A549 (cell line): ENCODE data around the gene HDDC3. TPM values are rescaled to one million over a fixed set of nuclear protein-coding genes. Genes with fewer than 3 reads are reported as not detected.

Source experiments
- ATAC-seq, 2 experiments: fragments of 200-7000 bp in 1 of 2; fragments of >200 bp in 1 of 2; cut with Nextera tagmentation in 1 of 2; cut with Tn5 transposase in 1 of 2; 3 replicates each; pipeline versions ENCODE4 v1.8.0 to v1.9.1; 2018 to 2020; ENCODE audit warnings: mild to moderate bottlenecking in 1 of 2, moderate library complexity in 1 of 2
- CTCF ChIA-PET: fragments of 300-600 bp; sonication (Branson Sonifier 250); formaldehyde crosslinking; extraction: SDS; loops from one replicate; lab custom pipeline; 2021; ENCODE audit warnings: antibody characterized with exemption, inconsistent platforms; lab: Yijun Ruan, JAX
- POLR2A ChIA-PET: fragments of 350-600 bp; formaldehyde crosslinking; extraction: SDS; loops from one replicate; lab custom pipeline; 2021; ENCODE audit warnings: antibody characterized with exemption, inconsistent platforms; lab: Yijun Ruan, JAX
- DNase-seq, 2 experiments: peaks; one replicate each; pipeline versions ENCODE4 v3.0.0 to v3.0.0-alpha.2; 2011 to 2016; ENCODE audit warnings: low read depth in 1 of 2, low spot score in 1 of 2
- FAIRE-seq: peaks from 2 replicates; lab custom pipeline; 2011; peaks lifted over from hg19 to GRCh38; lab: Jason Lieb, UNC
- H3K27ac ChIP-seq, 2 experiments: fragments of >200 bp; sonication (Bioruptor Twin); formaldehyde crosslinking; 3 replicates each; pipeline ENCODE4 v1.5.1; 2016 to 2017
- H3K4me1 ChIP-seq: fragments of >200 bp; sonication (Bioruptor Twin); formaldehyde crosslinking; 3 replicates; pipeline ENCODE4 v1.6.1; 2016
- H3K4me2 ChIP-seq: fragments of >200 bp; sonication (Bioruptor Twin); formaldehyde crosslinking; 3 replicates; pipeline ENCODE4 v1.6.1; 2016
- H3K4me3 ChIP-seq: fragments of >200 bp; sonication (Bioruptor Twin); formaldehyde crosslinking; 3 replicates; pipeline ENCODE4 v1.5.1; 2016
- H3K9me3 ChIP-seq: fragments of >200 bp; sonication (Bioruptor Twin); formaldehyde crosslinking; 3 replicates; pipeline ENCODE4 v1.6.1; 2016
- ATOH8 ChIP-seq: fragments of 250-450 bp; sonication (Bioruptor Pico); IDR thresholded peaks from 2 replicates; pipeline ENCODE4 v1.5.0; 2020; ENCODE audit warnings: low read depth, mild to moderate bottlenecking, moderate library complexity
- BCL3 ChIP-seq: fragments of >200 bp; sonication (Bioruptor Twin); formaldehyde crosslinking; IDR thresholded peaks from 3 replicates; pipeline ENCODE4 v1.6.1; 2016
- CBX2 ChIP-seq: fragments of 200-600 bp; sonication (generic); IDR thresholded peaks from 2 replicates; pipeline ENCODE4 v1.6.1; 2016; ENCODE audit warnings: low read depth, mild to moderate bottlenecking, borderline replicate concordance
- CHD2 ChIP-seq: fragments of 150-350 bp; IDR thresholded peaks from 2 replicates; pipeline ENCODE4 v1.6.1; 2014; ENCODE audit warnings: low read length; ENCODE audit not compliant: partially characterized antibody
- CHD4 ChIP-seq: fragments of 200-600 bp; sonication (generic); IDR thresholded peaks from 2 replicates; pipeline ENCODE4 v1.6.1; 2016; ENCODE audit warnings: antibody characterized with exemption, mild to moderate bottlenecking, borderline replicate concordance
- CTCF ChIP-seq: fragments of >200 bp; sonication (Bioruptor Twin); formaldehyde crosslinking; IDR thresholded peaks from 3 replicates; pipeline ENCODE4 v1.5.1; 2016
- EHF ChIP-seq: fragments of 250-450 bp; sonication (Bioruptor Pico); IDR thresholded peaks from 2 replicates; pipeline ENCODE4 v1.5.0; 2020; ENCODE audit warnings: mild to moderate bottlenecking
- ESRRA ChIP-seq: fragments of 150-350 bp; IDR thresholded peaks from 2 replicates; pipeline ENCODE4 v1.6.1; 2014; ENCODE audit warnings: mild to moderate bottlenecking, low read length, borderline replicate concordance
- FOSL2 ChIP-seq, 2 experiments: fragments of 450-650 bp in 1 of 2; fragments of >200 bp in 1 of 2; sonication (Bioruptor Twin) in 1 of 2; formaldehyde crosslinking; IDR thresholded peaks; 2 replicates each; pipeline versions ENCODE4 v1.5.0 to v1.6.1; 2016 to 2020; ENCODE audit warnings: mild to moderate bottlenecking in 1 of 2, moderate library complexity in 1 of 2
- GATA3 ChIP-seq: IDR thresholded peaks from 2 replicates; pipeline ENCODE4 v1.6.1; 2012; ENCODE audit warnings: borderline replicate concordance
- HDAC2 ChIP-seq: fragments of 200-600 bp; sonication (generic); IDR thresholded peaks from 2 replicates; pipeline ENCODE4 v1.6.1; 2016
- HES2 ChIP-seq: fragments of >200 bp; sonication (Bioruptor Twin); formaldehyde crosslinking; IDR thresholded peaks from 2 replicates; pipeline ENCODE4 v1.6.1; 2016
- HOXB13 ChIP-seq: fragments of 250-450 bp; sonication (Bioruptor Pico); IDR thresholded peaks from 2 replicates; pipeline ENCODE4 v1.5.0; 2020; ENCODE audit warnings: low read depth, mild to moderate bottlenecking, moderate library complexity
- KDM5A ChIP-seq: fragments of 200-600 bp; sonication (generic); IDR thresholded peaks from 2 replicates; pipeline ENCODE4 v1.6.1; 2016; ENCODE audit warnings: antibody characterized with exemption, mild to moderate bottlenecking
- MAFK ChIP-seq: fragments of 450-650 bp; IDR thresholded peaks from 2 replicates; pipeline ENCODE4 v1.6.1; 2014; ENCODE audit not compliant: partially characterized antibody
- MAZ ChIP-seq: fragments of 150-350 bp; IDR thresholded peaks from 2 replicates; pipeline ENCODE4 v1.6.1; 2014; ENCODE audit warnings: antibody characterized with exemption, low read depth, low read length, borderline replicate concordance
- MYC ChIP-seq: IDR thresholded peaks from 2 replicates; pipeline ENCODE4 v1.6.1; 2012; ENCODE audit warnings: mild to moderate bottlenecking, inconsistent platforms, low read length, improper control_type of control experiment, borderline replicate concordance
- NPAS2 ChIP-seq: fragments of 250-450 bp; sonication (Bioruptor Pico); IDR thresholded peaks from 2 replicates; pipeline ENCODE4 v1.8.0; 2022; ENCODE audit warnings: mild to moderate bottlenecking, moderate library complexity, borderline replicate concordance
- PBX3 ChIP-seq: IDR thresholded peaks from 2 replicates; pipeline ENCODE4 v1.6.1; 2012
- PHF8 ChIP-seq: fragments of 200-600 bp; sonication (generic); IDR thresholded peaks from 2 replicates; pipeline ENCODE4 v1.6.1; 2016; ENCODE audit warnings: low read depth, mild to moderate bottlenecking, antibody characterized with exemption, moderate library complexity, borderline replicate concordance
- RCOR1 ChIP-seq: fragments of 150-350 bp; IDR thresholded peaks from 2 replicates; pipeline ENCODE4 v1.6.1; 2014; ENCODE audit warnings: antibody characterized with exemption, low read length, low read depth
- SMC3 ChIP-seq: fragments of >200 bp; sonication (Bioruptor Twin); formaldehyde crosslinking; IDR thresholded peaks from 3 replicates; pipeline ENCODE4 v1.6.1; 2018; ENCODE audit warnings: inconsistent platforms
- TFCP2L1 ChIP-seq: fragments of 250-450 bp; sonication (Bioruptor Pico); IDR thresholded peaks from 2 replicates; pipeline ENCODE4 v1.5.0; 2021; ENCODE audit warnings: mild to moderate bottlenecking
- USF2 ChIP-seq: fragments of 450-650 bp; IDR thresholded peaks from 2 replicates; pipeline ENCODE4 v1.6.1; 2014; ENCODE audit warnings: antibody characterized with exemption
- ZFP36 ChIP-seq: fragments of 450-650 bp; IDR thresholded peaks from 2 replicates; pipeline ENCODE4 v1.6.1; 2014; ENCODE audit warnings: borderline replicate concordance; ENCODE audit not compliant: partially characterized antibody
- WGBS: methylation state at CpG from one replicate; pipeline ENCODE4 v1.1.6; 2017; ENCODE audit errors: missing lambda C conversion rate; 5-methylcytosine and 5-hydroxymethylcytosine counted together
- polyA plus RNA-seq, 4 experiments: library from polyadenylated mRNA; depleted of rRNA in 3 of 4; stranded (reverse); fragments of >200 nt; fragmentation: RNase III in 1 of 4; extraction: RNeasy Plus Mini Kit Qiagen cat#74134 plus additional on column Dnase treatment in 1 of 4; gene quantifications; 2 replicates in 3 of 4; 3 replicates in 1 of 4; pipeline ENCODE4 v1.2.3, GENCODE V29; 2011 to 2017
- TF ChIP-seq, protein P1 (sequence below): fragments of 200-600 bp; sonication (generic); IDR thresholded peaks from 2 replicates; pipeline ENCODE4 v1.6.1; 2016; ENCODE audit warnings: antibody characterized with exemption, mild to moderate bottlenecking, moderate library complexity

HDDC3 gene
- polyA plus RNA-seq, 2 of the 4 experiments (the other 2 are of a cell fraction) = 26.1 to 31.9 TPM

DNA sequence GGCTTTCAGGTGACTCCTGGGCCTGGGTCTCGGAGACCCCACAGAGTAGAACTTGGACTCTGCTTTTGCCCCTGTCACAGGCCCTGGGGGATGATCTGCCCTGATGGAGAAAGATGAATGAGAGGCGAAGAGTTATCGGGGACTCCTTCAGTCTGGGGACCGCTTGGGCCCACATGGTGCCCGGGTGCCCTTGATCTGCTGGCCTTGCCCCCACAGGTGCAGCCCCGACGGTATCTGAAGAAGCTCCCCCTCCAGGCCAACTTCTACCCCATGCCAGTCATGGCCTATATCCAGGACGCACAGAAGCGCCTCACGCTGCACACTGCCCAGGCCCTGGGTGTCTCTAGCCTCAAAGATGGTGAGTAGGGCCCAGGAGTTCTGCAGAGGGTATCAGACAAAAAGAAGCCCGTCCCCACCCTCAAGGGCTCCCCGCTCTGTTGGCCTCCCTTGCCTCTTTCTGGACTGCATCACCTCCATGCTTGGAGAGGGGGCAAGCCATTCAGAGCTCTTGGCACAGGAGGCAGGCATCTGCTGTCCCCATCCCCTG lies 18.9 kb downstream of the HDDC3 start:
- WGBS = 87% methylated on average over 12 of the region's 12 CpGs
- Histone ChIP-seq H3K27ac (no peak overlapping the region), H3K9me3 (no peaks in the 10 kb centered on the region), H3K4me2 (no peak overlapping the region)
- CTCF ChIA-PET = interaction anchor here (0.6 to 9.2 kb wide), 10 partner anchors 10 to 113 kb away, joined by 3 to 83 read pairs (median 5); partner anchors contain the start of genes HDDC3 and MAN2A2
- TF ChIP-seq KDM5A = no peak
- TF ChIP-seq BCL3 = no peak
- TF ChIP-seq PBX3 = no peak
- TF ChIP-seq GATA3 = no peak
- TF ChIP-seq MAZ = no peak
- TF ChIP-seq HES2 = no peak
- TF ChIP-seq MYC = no peak
- no peak for TF ChIP-seq MAFK
- no peak for TF ChIP-seq ESRRA
- no peak for TF ChIP-seq USF2
- no peak for TF ChIP-seq PHF8
- no peak for TF ChIP-seq HOXB13
- TF ChIP-seq ZFP36 = no peak
- TF ChIP-seq CBX2 = no peak
- TF ChIP-seq, protein P1, sequence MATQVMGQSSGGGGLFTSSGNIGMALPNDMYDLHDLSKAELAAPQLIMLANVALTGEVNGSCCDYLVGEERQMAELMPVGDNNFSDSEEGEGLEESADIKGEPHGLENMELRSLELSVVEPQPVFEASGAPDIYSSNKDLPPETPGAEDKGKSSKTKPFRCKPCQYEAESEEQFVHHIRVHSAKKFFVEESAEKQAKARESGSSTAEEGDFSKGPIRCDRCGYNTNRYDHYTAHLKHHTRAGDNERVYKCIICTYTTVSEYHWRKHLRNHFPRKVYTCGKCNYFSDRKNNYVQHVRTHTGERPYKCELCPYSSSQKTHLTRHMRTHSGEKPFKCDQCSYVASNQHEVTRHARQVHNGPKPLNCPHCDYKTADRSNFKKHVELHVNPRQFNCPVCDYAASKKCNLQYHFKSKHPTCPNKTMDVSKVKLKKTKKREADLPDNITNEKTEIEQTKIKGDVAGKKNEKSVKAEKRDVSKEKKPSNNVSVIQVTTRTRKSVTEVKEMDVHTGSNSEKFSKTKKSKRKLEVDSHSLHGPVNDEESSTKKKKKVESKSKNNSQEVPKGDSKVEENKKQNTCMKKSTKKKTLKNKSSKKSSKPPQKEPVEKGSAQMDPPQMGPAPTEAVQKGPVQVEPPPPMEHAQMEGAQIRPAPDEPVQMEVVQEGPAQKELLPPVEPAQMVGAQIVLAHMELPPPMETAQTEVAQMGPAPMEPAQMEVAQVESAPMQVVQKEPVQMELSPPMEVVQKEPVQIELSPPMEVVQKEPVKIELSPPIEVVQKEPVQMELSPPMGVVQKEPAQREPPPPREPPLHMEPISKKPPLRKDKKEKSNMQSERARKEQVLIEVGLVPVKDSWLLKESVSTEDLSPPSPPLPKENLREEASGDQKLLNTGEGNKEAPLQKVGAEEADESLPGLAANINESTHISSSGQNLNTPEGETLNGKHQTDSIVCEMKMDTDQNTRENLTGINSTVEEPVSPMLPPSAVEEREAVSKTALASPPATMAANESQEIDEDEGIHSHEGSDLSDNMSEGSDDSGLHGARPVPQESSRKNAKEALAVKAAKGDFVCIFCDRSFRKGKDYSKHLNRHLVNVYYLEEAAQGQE = no peak
- TF ChIP-seq CHD2 = no peak
- no peak for TF ChIP-seq RCOR1
- TF ChIP-seq, all 56 proteins: peak for 0
- FAIRE-seq (no peak), ATAC-seq (no peak; a peak in 1 of 6 replicates), DNase-seq (no peak)
- H3K4me1 ChIP-seq = no peaks in the 10 kb centered on the region
- H3K4me3 ChIP-seq = no peak overlapping the region
- POLR2A ChIA-PET = no interaction called here

GRCh38 chr15:90912770-90913075 lies 19.6 kb downstream of the HDDC3 start:
- ChIA-PET POLR2A (no interaction called here), CTCF (interaction anchor here (1.2 to 9.2 kb wide), 4 partner anchors 10 to 44 kb away, joined by 4 to 83 read pairs (median 28); partner anchors contain the start of genes HDDC3 and MAN2A2)
- DNase-seq (no peak), ATAC-seq (no peak), FAIRE-seq (no peak)
- Histone ChIP-seq H3K4me2 (no peak overlapping the region), H3K9me3 (no peaks in the 10 kb centered on the region), H3K27ac (no peak overlapping the region), H3K4me3 (no peak overlapping the region), H3K4me1 (no peaks in the 10 kb centered on the region)
- 94% methylated on average over 7 of the region's 7 CpGs for WGBS
- no peak for TF ChIP-seq ATOH8
- TF ChIP-seq SMC3 = no peak
- TF ChIP-seq TFCP2L1 = no peak
- no peak for TF ChIP-seq CHD4
- TF ChIP-seq CTCF = no peak
- no peak for TF ChIP-seq HDAC2
- TF ChIP-seq EHF (CRISPR knock-in tag) = no peak
- no peak for TF ChIP-seq FOSL2 (IDR thresholded peaks at IDR 0.05)
- no peak for TF ChIP-seq FOSL2 (CRISPR knock-in tag; IDR thresholded peaks at IDR 0.05)
- no peak for TF ChIP-seq NPAS2 (CRISPR knock-in tag)
